Embryonic facial prominence (tissue), 1 donor: Measurements from ENCODE around the gene KCND3.

Experiments used
- DNase-seq: peaks from one replicate; pipeline ENCODE4 v3.0.0-alpha.2; 2016; ENCODE audit errors: extremely low spot score

KCND3 gene

DNA sequence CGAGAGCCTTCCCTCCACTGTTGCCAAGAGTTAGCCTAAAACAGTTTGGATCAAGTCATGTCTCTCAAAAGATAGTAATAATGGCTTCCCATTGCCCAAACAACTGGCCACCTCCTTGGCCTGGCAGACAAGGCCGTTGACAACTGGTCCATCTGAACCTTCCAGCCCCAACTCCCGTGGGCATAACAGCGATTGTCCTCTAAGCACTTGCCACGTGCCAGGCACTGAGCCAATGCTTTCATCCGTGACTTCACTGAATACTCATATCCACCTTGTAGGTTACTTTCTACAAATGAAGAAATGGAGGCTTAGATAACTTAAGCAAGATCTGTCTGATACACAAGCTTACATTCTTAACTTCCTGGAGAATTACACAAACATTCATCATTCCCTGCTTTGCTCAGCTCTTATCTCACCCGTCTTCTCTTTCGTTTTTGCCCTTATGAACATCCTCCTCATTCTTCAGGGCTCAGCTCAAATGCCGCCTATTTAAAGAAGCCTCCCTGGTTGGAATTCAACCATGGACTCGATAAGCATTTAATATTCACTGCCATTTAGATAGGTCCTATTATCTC is 106.4 kb downstream of the KCND3 start:
- no peak for DNase-seq

DNA sequence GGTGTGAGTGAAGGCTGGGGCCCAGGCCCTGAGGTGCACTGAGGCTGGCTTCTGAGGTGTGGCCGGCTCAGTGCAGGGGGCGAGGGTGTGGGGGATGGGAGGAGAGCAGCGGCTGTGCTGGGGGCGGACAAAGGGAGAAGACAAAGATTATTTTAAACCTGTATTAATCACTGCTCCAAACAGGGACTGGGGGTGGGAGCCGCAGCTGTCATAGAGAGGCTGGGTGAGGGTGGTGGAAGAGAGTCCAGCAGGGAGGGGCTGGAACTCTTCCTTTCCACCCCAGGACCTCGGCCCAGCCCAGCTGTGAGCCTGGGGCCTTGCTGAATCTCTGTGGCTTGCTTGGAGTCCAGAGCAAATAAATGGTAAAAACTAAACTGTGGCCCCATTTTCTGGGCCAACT is 106.9 kb downstream of the KCND3 start:
- no peak for DNase-seq

DNA sequence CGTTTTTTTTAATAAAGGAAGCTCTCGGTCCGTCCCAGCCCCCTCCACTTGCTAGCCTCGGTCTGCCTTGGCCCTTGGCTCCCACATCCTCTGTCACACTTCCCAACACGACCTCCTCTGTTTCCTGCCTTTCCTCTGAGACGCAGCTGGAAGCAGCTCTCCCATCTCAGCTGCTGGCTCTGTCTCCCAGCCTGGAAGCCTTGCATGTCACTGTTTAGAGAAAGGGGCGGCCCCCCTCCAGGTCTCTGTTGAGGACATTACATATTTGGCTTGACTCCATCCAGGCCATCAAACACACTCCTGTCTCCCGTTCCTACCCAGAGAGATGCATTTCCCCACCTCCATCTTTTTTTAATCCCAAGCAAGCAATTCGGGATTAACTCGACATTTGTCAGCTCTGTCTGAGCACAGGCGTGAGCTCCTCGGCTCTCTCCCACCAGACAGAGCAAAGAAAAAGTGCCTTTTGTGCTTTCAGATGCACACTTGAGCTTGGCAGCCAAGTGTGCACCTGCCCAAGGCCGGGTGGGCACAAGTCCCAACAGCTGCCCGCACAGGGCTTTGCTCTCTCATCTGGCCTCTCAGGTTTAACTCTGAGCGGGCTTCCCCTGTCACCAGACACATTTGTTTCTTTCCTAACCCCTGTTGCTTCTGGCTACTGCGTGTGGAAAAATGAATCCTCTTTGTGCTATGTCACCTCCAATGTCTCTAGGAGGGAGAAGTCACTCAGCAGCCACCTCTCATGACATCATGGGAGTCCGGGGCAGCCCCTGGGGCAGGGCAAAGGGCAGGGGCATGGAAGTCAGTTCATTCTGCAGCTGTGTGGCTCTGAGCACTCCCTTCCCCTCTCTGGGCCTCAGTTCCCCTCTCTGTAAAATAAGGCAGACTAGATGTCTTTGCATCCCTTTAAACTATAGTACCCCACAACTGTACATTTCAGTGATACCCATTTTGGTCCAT is 108.3 kb downstream of the KCND3 start:
- DNase-seq = no peak

- no peak for DNase-seq
Observed at GRCh38 chr1:111879081-111879480, 110.4 kb downstream of the KCND3 start.

- DNase-seq = no peak
Observed at GRCh38 chr1:111878649-111879048, 110.8 kb downstream of the KCND3 start.

GRCh38 chr1:111878091-111878490 is 111.4 kb downstream of the KCND3 start:
- DNase-seq = no peak

DNA sequence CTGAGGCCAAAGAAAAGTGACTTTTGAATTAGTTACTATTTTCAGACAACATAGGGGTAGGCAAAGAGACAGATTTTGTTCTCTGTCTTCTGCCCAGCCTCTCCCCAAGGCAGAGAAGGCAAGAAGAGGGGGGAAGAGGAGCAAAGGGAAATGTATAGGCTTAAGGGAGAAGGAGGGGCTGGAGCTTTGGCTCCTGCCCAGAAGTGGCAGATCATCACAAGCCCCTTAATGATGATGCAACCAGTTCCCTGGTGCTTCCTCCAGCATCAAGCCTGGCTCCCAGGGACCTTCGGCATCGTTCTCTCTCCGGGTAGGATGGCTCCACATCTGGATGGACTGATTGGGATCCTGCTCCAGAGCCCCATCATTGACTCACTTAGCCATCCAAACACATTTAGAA is 112.8 kb downstream of the KCND3 start:
- no peak for DNase-seq

DNA sequence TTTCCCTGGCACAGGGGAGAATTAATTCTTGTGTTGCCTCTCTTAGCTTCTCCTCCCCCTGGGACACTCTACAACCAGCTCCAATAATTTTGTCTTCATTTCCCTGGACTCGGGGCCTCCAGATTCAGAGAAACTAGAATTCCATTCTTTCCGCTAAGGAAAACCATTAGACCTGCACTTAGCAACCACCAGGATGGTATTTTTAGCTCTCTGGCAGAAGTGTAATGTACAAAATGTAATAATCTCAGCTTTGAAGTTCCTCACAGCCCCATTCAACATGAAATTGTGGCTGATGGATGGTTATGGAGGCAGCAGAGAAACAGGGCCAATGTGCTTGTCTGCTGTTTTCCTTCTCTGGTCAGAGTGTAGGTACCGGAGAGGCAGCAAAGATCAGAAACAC is 113.8 kb downstream of the KCND3 start:
- DNase-seq = no peak

DNA sequence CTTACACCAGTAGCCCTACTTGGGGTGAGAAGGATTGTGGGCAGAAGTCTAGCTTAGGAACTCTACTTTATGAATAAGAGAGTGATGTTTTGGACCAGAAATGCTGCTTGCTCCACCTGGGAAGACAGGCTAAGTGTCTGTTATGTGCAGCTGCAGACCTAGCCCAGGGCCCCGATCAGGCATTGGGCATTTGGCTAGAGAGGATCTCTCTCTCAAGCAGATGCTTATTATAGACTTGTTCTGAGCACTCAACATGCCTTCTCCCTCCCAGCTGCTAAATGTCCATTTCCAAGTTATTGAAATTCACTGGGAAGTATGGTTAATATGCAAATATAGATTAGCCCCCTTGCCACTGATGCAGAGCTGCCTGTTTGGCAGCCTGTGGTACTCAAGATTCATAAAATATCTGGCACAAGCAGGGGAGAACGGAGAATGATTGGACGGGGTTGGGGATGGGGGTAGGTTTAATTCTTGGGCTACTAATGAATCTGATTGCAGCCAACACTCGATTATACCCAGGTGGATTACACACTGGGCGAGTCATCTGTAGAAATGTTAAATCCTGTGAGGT is 115.9 kb downstream of the KCND3 start:
- DNase-seq = no peak

- no peak for DNase-seq
Observed at GRCh38 chr1:111870181-111870580, 119.3 kb downstream of the KCND3 start.

DNA sequence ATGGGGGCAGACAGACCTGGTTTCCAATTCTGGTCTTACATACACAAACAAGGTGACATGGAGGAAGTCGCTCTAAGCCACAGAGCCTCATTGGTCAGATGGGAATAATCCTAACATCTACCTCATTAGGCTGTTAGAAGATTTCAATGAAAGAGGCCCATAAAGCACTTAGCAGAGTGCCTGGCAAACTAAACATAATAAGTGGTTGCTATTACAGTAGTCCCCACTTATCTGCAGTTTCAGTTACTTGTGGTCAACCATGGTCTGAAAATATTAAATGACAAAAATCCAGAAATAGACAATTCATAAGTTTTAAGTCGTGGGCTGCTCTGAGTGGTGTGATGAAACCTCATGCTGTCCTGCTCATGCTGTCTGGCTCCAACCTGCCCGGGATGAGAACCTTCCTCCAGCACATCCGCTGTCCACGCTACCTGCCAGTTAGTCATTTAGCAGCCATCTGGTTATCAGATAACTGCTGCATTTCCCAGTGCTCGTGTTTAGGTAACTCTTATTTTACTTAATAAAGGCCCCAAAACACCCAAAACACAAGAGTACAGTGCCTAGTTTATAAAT is 121.5 kb downstream of the KCND3 start:
- no peak for DNase-seq

DNA sequence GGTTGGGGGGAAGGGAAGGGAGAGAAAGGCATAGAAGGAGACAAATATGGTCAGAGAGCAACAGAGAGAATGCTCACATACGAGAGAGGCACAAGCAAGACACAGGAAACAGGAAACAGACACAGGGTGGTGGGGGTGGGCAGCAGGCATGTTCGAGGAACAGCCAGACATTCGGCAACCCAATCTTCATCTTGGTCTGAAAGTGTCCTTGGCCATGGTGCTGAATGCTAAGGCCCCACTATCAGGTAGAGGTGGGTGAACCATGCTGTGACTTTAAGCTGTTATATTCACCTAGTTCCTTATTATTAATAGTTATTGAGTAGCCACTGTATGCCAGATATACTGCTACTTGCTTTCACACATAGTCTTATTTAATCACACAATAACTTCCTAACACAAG is 124.6 kb downstream of the KCND3 start:
- no peak for DNase-seq

DNA sequence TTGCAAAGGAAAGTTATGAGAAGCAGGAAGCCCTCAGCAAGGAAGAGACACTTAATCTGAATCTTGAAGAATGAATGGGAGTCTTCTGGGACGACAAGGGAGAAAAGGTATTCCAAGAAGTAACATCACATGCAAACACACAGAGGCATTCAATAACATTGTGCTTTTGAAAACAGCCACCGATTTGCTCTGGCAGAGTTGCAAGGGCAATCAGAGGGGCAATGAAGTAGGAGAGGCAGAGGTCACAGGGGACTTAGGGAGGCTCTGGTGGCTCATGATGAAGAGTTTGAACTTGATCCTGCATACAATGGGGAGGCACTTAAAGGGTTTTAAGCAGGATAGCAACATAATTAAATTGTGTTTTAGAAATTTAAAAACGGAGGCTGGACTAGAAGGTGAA is 126.1 kb downstream of the KCND3 start:
- DNase-seq = no peak

GRCh38 chr1:111862599-111862998 is 126.9 kb downstream of the KCND3 start:
- no peak for DNase-seq

DNA sequence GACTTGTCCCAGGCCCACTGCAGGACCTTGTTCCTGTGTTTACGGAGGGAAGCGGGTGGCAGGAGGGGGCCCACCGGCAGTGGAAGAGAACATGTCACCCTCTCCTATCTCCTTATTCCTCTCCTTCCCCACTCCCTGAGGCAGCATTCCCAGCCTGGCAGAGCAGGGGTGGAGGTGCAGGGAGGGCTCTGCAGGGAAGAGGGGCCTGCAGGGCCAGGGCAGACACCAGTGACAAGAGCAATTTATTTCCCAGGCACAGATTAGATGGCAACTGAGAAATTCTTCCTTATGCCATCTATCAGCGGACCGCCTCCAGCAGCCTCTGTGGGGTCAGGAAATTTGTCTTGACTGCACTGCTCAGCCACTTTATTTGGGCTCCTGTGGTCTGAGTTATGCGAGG is 127.9 kb downstream of the KCND3 start:
- no peak for DNase-seq

DNA sequence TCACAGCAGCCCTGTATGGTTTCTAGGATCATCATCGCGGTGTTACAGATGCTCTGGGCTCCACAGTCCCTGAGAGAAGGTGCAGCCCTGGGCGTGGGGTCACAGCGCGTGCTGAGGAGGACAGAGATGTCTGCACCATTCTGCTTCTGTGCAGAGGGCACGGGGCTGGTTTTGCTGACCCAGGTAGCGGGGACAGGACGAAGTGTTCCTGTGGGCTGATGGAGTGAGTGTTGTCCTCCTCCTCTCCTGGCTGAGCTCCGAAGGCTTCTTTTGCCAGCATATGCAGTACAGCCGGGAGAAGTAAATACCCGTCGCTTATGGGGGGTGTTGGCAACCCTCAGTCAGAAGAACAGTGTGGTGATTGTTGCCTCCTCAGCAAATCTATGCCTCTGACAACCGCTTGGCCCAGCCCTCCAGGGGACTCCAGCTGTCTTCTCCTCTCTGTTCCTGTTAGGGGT is 132.2 kb downstream of the KCND3 start:
- DNase-seq = no peak

DNA sequence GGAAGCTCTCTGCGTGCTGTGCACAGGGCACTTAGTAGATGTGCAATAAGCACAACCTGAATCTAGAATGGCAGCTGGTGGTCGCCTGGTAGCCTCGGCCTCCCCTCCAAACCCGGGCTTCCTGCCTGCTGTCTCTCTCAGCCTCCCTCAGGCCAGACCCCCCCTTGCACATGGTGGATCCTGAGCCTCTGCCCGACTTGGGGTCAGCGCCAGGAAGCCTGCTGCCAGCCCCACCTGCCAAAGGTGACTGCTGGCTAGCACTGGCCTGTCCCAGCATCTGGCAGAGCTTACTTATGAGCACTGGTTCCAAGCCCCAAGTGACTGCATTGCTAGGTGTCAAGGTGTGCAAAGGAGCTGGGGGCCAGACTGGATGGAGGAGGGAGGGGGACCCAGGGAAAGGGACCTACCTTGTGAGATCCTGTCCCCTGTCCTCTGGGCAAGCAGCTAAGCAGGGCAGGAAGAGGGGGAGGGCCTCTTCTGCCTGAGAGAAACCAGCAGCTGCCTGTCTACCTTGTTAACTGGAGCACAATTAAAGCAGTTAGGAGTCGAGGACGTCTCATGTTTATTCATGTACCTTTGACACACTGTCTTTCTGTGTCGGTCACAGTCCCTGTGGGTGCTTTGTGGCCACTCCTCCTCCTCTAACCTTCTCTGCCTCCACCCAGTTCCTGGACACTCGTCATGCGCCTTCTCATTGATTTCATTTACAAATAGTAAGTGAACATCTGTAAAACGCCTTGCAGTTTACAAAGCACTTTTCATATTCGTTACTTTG is 132.9 kb downstream of the KCND3 start:
- no peak for DNase-seq

DNA sequence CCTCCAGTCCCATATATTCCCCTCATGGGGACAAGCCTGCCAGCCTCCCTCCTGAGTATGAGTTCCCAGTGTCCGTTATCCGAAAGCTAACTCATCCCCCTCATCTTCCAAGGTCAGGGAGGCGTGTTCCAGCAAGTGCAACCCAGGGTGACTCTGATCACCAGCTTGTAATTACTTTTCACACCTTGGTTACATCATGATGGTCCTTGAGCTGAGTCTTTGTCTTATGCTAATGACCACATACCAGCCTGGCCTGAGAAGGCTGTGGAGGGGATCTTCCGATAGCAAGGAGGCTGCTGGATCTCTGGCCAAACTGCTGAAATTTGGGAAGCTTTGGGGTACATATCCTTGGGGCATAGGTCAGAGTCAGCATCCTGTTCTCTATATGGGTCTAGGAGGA is 134.2 kb downstream of the KCND3 start:
- no peak for DNase-seq

- DNase-seq = no peak
Observed at GRCh38 chr1:111852261-111852721, 137.2 kb downstream of the KCND3 start.

DNA sequence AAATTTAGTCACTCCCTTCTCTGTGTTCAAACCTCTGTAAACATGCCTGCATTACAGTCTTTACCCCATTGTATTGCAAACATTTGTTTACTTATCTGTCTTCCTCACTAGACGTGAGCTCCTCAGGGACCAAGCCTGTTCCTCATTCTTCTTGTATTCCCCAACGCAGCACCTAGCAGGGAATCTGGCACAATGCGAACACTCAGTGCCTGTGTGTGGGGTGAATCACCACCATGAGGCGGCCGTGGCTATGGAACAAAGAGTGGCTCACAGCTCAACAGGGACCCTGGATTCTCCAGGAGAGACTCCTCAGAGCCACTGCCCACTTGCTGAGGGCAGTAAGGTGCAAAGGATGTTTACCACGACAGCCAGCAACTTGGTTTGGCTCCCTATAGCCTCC is 137.9 kb downstream of the KCND3 start:
- no peak for DNase-seq

DNA sequence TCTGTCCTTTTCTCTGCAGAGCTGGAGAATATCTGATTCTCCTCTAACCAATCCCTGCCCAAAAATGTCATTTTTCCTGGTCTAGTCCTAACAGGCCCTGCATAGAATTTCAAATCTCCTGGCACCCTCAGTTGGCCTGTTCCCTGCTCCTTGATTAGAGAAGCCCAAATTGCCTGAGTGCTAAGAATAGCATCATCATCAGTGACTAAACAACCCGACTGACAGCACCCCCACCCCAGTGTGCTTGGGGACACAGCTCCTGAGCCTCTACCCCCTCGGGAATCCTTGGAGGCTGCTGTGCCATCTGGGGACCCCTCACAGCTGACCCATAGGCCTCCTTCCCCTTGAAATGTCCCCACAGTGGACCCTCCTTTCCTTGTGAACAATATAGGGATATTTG is 139.4 kb downstream of the KCND3 start:
- no peak for DNase-seq
